GM12878 (cell line): ENCODE measurements around the gene MEGF6.

Source experiments
- EZH2 ChIP-seq: IDR thresholded peaks from 2 replicates; pipeline ENCODE4 v1.6.1; 2012; ENCODE audit warnings: low read depth, mild to moderate bottlenecking, control low read depth, inconsistent platforms, low read length, borderline replicate concordance; ENCODE audit not compliant: control insufficient read depth
- JUNB ChIP-seq: IDR thresholded peaks from 2 replicates; pipeline ENCODE4 v1.6.1; 2016; ENCODE audit warnings: antibody characterized with exemption, mild to moderate bottlenecking
- POLR2AphosphoS5 ChIP-seq: IDR thresholded peaks from 2 replicates; pipeline ENCODE4 v1.6.1; 2011; ENCODE audit warnings: mild to moderate bottlenecking, low read length, inconsistent platforms
- TF ChIP-seq, protein P1 (sequence below), 3 experiments: IDR thresholded peaks in 2 of 3; conservative IDR thresholded peaks in 1 of 3; 2 replicates each; pipeline ENCODE4 v1.5.1; 2011; ENCODE audit warnings: low read depth in 3 of 3, low read length in 3 of 3, mild to moderate bottlenecking in 3 of 3, control low read depth in 2 of 3, moderate library complexity in 2 of 3, inconsistent platforms in 1 of 3, mixed read lengths in 1 of 3; ENCODE audit not compliant: control insufficient read depth in 2 of 3, insufficient read depth in 1 of 3; ENCODE audit errors: extremely low read depth in 1 of 3

GRCh38 chr1:3479511-3480368, 131.6 kb downstream of the MEGF6 start:
- TF ChIP-seq JUNB = no peak
- no peak for TF ChIP-seq POLR2AphosphoS5
- TF ChIP-seq EZH2 = no peak
- TF ChIP-seq, protein P1, sequence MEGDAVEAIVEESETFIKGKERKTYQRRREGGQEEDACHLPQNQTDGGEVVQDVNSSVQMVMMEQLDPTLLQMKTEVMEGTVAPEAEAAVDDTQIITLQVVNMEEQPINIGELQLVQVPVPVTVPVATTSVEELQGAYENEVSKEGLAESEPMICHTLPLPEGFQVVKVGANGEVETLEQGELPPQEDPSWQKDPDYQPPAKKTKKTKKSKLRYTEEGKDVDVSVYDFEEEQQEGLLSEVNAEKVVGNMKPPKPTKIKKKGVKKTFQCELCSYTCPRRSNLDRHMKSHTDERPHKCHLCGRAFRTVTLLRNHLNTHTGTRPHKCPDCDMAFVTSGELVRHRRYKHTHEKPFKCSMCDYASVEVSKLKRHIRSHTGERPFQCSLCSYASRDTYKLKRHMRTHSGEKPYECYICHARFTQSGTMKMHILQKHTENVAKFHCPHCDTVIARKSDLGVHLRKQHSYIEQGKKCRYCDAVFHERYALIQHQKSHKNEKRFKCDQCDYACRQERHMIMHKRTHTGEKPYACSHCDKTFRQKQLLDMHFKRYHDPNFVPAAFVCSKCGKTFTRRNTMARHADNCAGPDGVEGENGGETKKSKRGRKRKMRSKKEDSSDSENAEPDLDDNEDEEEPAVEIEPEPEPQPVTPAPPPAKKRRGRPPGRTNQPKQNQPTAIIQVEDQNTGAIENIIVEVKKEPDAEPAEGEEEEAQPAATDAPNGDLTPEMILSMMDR (IDR thresholded peaks at IDR 0.05 in 2 of 3, conservative IDR thresholded peaks at IDR 0.05 in 1 of 3; ENCODE audit: control insufficient read depth in 2 of 3, extremely low read depth in 1 of 3, insufficient read depth in 1 of 3, low read depth in 3 of 3, low read length in 3 of 3) = no peak
